ENCODE results near the gene MUC2. TPM values are rescaled to one million over a fixed set of nuclear protein-coding genes. Genes with fewer than 3 reads are reported as not detected.
"Not testable (repeated sequence)": the region's sequence is repeated elsewhere in the genome, so short reads cannot be mapped to it uniquely, and the experiment has no call there.

The MUC2 gene
- total RNA-seq, 6 experiments from 2014 or later = 0.24 TPM; not detected in 5

DNA sequence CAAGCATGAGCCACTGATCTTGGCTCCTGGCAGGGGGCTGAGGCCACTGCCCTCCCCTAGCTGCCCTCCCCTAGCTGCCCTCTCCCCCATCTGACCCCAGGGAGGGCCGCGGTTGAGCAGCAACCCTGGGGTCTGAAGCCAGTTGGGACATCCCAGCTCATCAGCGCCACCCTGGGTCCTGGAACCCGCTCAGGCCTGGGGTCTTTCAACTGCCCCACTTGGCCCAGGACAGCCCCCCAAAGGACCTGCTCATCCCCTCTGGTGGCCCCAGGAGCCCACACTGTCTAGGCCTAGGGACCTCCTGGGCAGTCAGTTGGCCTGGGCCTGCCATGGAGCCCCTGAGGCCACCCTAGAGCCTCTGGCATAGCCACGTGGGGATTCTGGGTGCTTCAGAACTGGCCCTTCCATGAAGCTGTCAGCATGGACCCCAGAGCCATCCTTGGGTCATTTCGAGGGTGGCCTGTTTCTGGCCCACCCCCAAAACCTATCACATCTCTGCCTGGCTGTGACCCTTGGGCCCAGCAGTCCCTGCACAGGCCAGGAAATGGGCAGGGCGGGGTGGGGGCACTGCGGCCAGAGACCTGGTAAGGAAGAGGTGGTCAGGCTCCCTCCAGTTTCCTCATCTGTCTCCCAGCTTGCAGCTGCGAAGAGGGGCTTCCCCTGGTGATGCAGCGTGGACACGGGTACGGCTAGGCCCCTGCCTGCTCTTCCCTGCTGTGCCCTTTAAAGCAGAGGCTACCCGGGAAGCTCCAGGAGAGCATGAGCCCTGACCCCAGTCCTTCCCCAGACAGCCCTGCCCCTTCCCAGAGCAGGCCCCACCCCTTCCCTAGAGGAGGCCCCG is 37.9 kb downstream of the MUC2 start:
- H3K4me3 Mint-ChIP-seq = no peak overlapping the region
- no peak overlapping the region for H3K27ac Mint-ChIP-seq
- H3K4me1 Mint-ChIP-seq (ENCODE audit: low read depth) = no peaks in the 10 kb centered on the region
- H3K9me3 Mint-ChIP-seq = peaks cover 9% of the 10 kb centered on the region
- TF ChIP-seq, protein P1, sequence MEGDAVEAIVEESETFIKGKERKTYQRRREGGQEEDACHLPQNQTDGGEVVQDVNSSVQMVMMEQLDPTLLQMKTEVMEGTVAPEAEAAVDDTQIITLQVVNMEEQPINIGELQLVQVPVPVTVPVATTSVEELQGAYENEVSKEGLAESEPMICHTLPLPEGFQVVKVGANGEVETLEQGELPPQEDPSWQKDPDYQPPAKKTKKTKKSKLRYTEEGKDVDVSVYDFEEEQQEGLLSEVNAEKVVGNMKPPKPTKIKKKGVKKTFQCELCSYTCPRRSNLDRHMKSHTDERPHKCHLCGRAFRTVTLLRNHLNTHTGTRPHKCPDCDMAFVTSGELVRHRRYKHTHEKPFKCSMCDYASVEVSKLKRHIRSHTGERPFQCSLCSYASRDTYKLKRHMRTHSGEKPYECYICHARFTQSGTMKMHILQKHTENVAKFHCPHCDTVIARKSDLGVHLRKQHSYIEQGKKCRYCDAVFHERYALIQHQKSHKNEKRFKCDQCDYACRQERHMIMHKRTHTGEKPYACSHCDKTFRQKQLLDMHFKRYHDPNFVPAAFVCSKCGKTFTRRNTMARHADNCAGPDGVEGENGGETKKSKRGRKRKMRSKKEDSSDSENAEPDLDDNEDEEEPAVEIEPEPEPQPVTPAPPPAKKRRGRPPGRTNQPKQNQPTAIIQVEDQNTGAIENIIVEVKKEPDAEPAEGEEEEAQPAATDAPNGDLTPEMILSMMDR (IDR thresholded peaks at IDR 0.05) = no peak
- no peak for DNase-seq
- H3K27me3 Mint-ChIP-seq (ENCODE audit: insufficient read depth) = peaks cover 15% of the 10 kb centered on the region
- H3K36me3 Mint-ChIP-seq (ENCODE audit: low read depth) = no peaks in the 10 kb centered on the region; the same call in 1 of the 2 replicates

DNA sequence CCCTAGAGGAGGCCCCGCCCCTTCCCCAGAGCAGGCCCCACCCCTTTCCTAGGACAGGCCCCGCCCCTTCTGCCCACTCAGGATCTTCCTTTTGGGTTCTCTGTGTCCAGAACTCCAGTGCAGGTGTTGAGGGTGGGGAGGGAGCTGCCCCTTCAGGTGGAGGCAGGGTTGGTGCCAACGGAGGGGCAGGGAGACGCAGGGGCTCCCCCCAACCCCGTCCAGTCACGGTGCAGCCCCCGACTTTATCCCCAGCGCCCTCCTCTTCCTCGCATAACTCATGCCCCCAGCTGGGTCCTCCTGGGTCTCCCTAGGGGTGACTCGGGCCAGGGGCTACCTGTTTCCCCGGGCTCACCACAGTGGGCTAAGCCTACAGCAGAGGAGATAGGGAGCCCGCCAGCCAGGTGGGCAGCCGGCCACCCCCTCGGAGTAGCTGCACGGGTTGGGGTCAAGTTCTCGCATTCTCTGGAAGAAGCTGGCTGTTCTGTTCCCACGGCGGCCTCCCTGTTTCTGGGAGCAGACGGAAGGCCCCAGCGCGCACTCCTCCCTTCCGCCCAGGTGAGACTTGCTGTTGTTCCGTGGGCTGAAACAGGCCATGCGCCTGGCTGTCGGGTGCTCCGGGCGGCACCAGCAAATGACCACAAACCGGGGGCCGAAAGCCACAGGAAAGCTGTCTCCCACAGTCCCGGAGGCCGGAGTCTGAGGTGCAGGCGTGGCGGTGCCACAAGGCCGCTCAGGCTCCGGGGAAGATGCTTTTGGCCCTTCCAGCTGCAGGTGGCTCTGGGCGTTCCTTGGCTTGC is 38.9 kb downstream of the MUC2 start:
- H3K27ac Mint-ChIP-seq = no peak overlapping the region
- no peak overlapping the region for H3K4me3 Mint-ChIP-seq
- H3K4me1 Mint-ChIP-seq (ENCODE audit: low read depth) = no peaks in the 10 kb centered on the region
- H3K9me3 Mint-ChIP-seq = peaks cover 9% of the 10 kb centered on the region
- H3K36me3 Mint-ChIP-seq (ENCODE audit: low read depth) = no peaks in the 10 kb centered on the region; the same call in 1 of the 2 replicates
- no peak for DNase-seq
- TF ChIP-seq, protein P1 (IDR thresholded peaks at IDR 0.05) = no peak
- H3K27me3 Mint-ChIP-seq (ENCODE audit: insufficient read depth) = peaks cover 13% of the 10 kb centered on the region

DNA sequence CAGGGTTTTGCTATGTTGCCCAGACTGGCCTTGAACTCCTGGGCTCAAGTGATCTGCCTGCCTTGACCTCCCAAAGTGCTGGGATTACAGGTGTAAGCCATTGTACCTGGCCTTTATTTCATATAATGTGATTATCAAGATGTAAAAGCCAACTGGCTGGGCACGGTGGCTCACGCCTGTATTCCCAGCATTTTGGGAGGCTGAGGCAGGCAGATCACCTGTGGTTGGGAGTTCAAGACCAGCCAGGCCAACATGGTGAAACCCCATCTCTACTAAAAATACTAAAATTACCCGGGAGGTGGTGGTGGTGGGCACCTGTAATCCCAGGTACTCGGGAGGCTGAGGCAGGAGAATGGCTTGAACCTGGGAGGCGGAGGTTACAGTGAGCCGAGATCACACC is 40.6 kb downstream of the MUC2 start:
- H3K9me3 Mint-ChIP-seq; H3K4me1 Mint-ChIP-seq (ENCODE audit: low read depth); H3K4me3 Mint-ChIP-seq; H3K36me3 Mint-ChIP-seq (ENCODE audit: low read depth); H3K27ac Mint-ChIP-seq; DNase-seq: not testable (repeated sequence)
- H3K27me3 Mint-ChIP-seq (ENCODE audit: insufficient read depth) = peaks cover 15% of the 10 kb centered on the region; the same call in 1 of the 2 replicates

DNA sequence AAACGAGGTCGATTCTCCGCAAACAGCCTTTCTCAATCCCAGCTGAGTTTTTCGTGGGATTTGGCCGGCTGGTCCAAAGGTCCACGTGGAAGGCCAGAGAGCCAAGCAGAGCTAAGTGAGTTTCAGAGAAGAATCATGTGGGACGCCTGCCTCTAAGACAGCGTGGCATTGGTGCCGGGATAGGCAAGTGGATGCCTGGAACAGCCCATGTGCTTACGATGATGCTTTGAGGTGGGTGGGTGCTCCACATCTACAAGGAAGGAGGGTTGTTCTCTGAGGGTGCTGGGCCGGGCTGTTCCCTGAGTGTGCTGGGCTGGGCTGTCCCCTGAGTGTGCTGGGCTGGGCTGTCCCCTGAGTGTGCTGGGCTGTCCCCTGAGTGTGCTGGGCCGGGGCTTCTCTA is 41.4 kb downstream of the MUC2 start:
- TF ChIP-seq, protein P1 (IDR thresholded peaks at IDR 0.05) = no peak
- Mint-ChIP-seq H3K9me3 (peaks cover 2% of the 10 kb centered on the region; the same call in 1 of the 2 replicates), H3K27me3 (ENCODE audit: insufficient read depth) (peaks cover 15% of the 10 kb centered on the region; the same call in 1 of the 2 replicates), H3K4me1 (ENCODE audit: low read depth) (no peaks in the 10 kb centered on the region), H3K36me3 (ENCODE audit: low read depth) (no peaks in the 10 kb centered on the region; the same call in 1 of the 2 replicates), H3K4me3 (no peak overlapping the region), H3K27ac (no peak overlapping the region)
- DNase-seq = no peak

DNA sequence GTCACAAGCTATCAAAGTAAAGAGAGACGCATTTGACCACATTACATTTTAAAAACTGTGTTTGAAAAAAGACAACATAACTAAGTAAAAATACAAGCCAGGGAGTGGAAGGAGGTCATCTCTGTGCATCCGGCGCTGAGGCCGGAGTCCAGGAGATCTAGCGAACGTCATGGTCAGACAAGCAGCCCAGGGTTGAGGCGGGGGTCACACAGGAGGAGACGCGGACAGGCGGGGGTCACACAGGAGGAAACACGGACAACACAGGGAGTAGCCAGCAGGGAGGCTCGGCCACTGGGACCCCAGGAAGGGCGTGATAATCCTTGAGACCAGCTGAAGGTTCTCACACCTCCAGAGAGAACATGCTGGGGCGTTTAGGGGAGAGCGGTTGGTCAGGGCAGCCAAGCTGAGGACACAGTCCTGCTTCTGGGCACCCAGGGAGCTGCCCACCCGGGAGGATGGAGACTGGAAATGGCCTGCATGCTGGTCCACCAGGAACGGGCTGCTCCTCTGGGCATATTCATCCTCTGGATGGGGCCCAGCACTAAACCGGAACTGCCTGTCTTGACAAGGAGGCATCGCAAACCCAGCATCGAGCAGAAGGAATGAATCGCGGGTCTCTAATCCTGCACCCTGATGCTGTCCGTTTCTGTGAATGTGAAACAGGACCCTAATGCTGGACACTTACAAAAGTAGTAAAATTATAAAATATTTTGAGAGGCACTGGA is 42.2 kb downstream of the MUC2 start:
- Mint-ChIP-seq H3K27ac (no peak overlapping the region), H3K4me1 (ENCODE audit: low read depth) (no peaks in the 10 kb centered on the region), H3K4me3 (no peak overlapping the region), H3K27me3 (ENCODE audit: insufficient read depth) (peaks cover 15% of the 10 kb centered on the region; the same call in 1 of the 2 replicates), H3K36me3 (ENCODE audit: low read depth) (no peaks in the 10 kb centered on the region), H3K9me3 (no peaks in the 10 kb centered on the region)
- TF ChIP-seq, protein P1 (IDR thresholded peaks at IDR 0.05) = no peak
- DNase-seq = no peak

Measured in HFFc6 (cell line).